ENCODE measurements around the gene BUD13.

Gene BUD13

DNA sequence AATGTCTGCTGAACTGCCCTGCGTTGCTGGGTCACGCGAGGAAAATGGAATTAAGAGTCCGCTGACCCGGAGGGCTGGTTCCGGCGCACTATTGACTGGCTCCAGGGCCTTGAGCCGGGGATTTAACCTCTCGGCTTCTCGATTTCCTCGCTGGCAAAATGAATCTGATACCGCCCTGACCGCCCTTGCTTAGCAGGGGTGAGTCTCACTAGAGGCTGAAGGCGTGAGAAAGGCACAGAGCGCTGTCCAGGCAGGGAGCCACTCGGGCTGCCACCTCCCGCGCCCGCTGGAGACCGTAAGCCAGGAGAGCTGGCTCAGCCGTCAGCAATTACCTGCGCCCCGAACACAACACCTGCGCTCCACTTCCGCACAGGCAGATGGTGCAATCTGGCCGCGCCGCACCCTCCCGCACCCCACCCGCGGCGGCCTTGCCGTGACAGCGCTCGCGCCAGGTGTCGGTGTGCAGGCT, 65.6 kb downstream of the BUD13 start:
- DNase-seq, result no peak
- no peak for TF ChIP-seq POLR2A (IDR thresholded peaks at IDR 0.05; ENCODE audit: low read length)
- no peak for TF ChIP-seq GATA1 (IDR thresholded peaks at IDR 0.05; ENCODE audit: low read depth, low read length)

DNA sequence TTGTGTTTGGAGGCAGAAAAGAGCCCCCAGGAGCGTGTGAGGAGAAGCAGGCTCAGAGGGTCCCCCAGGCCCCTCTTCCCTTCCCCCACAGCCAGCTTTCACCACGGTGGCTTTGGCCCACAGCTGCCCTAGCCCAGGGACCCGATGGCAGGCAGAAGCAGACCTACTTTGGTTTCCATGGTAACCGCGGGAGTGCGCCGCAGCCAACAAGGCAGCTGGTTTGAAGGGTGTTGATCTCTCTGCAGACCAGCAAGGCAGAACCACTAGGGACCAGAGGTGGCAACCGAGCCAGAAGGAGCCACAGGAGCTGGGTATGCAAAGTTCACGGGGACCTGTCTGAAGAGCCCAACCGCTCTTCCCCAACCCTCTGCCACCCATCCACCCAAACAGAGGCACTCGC, 69.4 kb downstream of the BUD13 start:
- DNase-seq, result no peak
- TF ChIP-seq GATA1 (IDR thresholded peaks at IDR 0.05; ENCODE audit: low read depth, low read length) (no peak), POLR2A (IDR thresholded peaks at IDR 0.05; ENCODE audit: low read length) (no peak)

GRCh38 chr11:116702772-116703385, 69.9 kb downstream of the BUD13 start:
- DNase-seq, result no peak
- TF ChIP-seq GATA1 (IDR thresholded peaks at IDR 0.05; ENCODE audit: low read depth, low read length), result no peak

DNA sequence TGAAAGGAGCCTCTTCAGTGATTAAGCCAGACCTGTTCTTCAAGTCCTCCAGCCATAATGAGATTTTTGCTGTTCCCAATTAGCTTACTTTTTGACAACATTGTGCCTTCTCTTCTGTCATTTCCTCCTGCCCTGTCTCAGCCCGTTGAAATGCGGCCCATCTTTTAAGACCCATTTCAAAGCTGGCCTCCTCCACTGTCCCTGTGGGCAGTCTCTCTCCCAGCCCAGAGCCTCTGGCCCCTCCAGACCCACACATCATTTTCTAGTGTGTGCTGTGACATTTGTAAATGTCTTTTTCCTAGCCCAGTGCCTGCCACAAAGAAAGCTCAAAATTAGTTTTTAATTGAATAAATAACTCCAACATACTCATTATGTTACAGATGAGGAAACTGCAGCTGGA, 70.9 kb downstream of the BUD13 start:
- TF ChIP-seq POLR2A (IDR thresholded peaks at IDR 0.05; ENCODE audit: low read length), result no peak
- no peak for DNase-seq

GRCh38 chr11:116701297-116701801, 71.4 kb downstream of the BUD13 start:
- DNase-seq, result no peak
- no peak for TF ChIP-seq GATA1 (IDR thresholded peaks at IDR 0.05; ENCODE audit: low read depth, low read length)
- no peak for TF ChIP-seq POLR2A (IDR thresholded peaks at IDR 0.05; ENCODE audit: low read length)

- no peak for DNase-seq
- TF ChIP-seq POLR2A (IDR thresholded peaks at IDR 0.05; ENCODE audit: low read length) (no peak), GATA1 (IDR thresholded peaks at IDR 0.05; ENCODE audit: low read depth, low read length) (no peak)
Observed at GRCh38 chr11:116700586-116701220, 72.1 kb downstream of the BUD13 start.
